Breast epithelium (tissue), 4 donors: ENCODE data around the gene PROS1. TPM values are rescaled to one million over a fixed set of nuclear protein-coding genes. Genes with fewer than 3 reads are reported as not detected.

Source experiments
- DNase-seq, 2 donors: peaks; one replicate each; pipeline ENCODE4 v3.0.0-alpha.2; 2019; ENCODE audit warnings: low spot score in 2 of 2
- H3K27ac ChIP-seq, 2 donors: fragments of 200-600 bp; sonication (generic) in 1 of 2; one replicate each; pipeline ENCODE4 v1.5.1; 2016 to 2019; ENCODE audit warnings: mild to moderate bottlenecking in 1 of 2
- H3K27me3 ChIP-seq, 2 donors: fragments of 200-600 bp; sonication (generic) in 1 of 2; one replicate each; pipeline versions ENCODE4 v1.5.1 to v1.6.0; 2017 to 2019; ENCODE audit warnings: control low read depth in 1 of 2, mild to moderate bottlenecking in 1 of 2
- H3K36me3 ChIP-seq: fragments of 200-600 bp; one replicate; pipeline ENCODE4 v1.5.1; 2019
- H3K4me1 ChIP-seq, 2 donors: fragments of 200-600 bp; sonication (generic); one replicate each; pipeline ENCODE4 v1.5.1; 2016 to 2019; ENCODE audit warnings: control low read depth in 1 of 2
- H3K4me3 ChIP-seq, 3 donors: fragments of 200-600 bp; sonication (generic); 1 replicate in 2 of 3; 2 replicates in 1 of 3; pipeline ENCODE4 v1.5.1; 2016 to 2019; ENCODE audit warnings: mild to moderate bottlenecking in 3 of 3, moderate library complexity in 2 of 3
- H3K9me3 ChIP-seq, 2 donors: fragments of 200-600 bp; sonication (generic) in 1 of 2; one replicate each; pipeline ENCODE4 v1.5.1; 2016 to 2019; ENCODE audit warnings: control low read depth in 1 of 2
- POLR2A ChIP-seq: fragments of 450-650 bp; IDR thresholded peaks from one replicate; pipeline ENCODE4 v1.6.1; 2016; ENCODE audit warnings: antibody characterized with exemption, mild to moderate bottlenecking, moderate library complexity
- POLR2AphosphoS5 ChIP-seq, 3 donors: sonication (generic); formaldehyde crosslinking; IDR thresholded peaks; one replicate each; pipeline ENCODE4 v1.6.1; 2017; ENCODE audit warnings: antibody characterized with exemption in 3 of 3
- intact Hi-C: fragments of 100-400 bp; cut with DNase I; formaldehyde crosslinking; loops from one replicate; pipeline ENCODE4 v1.15.1; 2023; ENCODE audit warnings: low total_unique reads
- total RNA-seq, 3 donors: library from RNA; depleted of rRNA; stranded (reverse); fragments of >200 nt; gene quantifications; one replicate each; pipeline ENCODE4 v1.1.0, GENCODE V29; 2016
- TF ChIP-seq, protein P1 (sequence below), 3 donors: fragments of 450-650 bp; IDR thresholded peaks; one replicate each; pipeline ENCODE4 v1.5.1; 2016 to 2017; ENCODE audit warnings: antibody characterized with exemption in 3 of 3, mild to moderate bottlenecking in 3 of 3, moderate library complexity in 3 of 3

The PROS1 gene
- total RNA-seq, 3 donors from 2014 or later, result 65.4 to 74.4 (median 65.7) TPM

DNA sequence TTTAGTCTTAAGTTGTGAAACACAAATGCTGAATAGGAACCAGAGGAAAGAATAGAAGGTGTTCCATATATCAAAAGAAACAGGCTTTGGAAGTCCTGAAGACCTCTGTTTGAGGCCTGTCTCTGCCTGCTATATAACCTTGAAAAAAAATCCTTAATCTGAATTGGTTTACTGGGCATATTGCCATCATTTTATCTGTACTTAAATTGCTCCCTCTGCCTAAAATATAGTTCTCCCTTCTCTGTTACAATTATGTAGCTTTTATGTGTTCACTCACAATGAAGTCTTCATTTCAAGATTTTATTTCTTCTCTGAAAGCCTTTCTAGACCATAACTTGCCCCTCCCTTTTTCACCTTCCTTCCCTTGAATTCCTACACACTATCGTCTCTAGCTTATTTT, 27.5 kb upstream of the PROS1 start:
- H3K9me3 ChIP-seq, result no peaks in the 10 kb centered on the region
- H3K27ac ChIP-seq, result no peak overlapping the region

DNA sequence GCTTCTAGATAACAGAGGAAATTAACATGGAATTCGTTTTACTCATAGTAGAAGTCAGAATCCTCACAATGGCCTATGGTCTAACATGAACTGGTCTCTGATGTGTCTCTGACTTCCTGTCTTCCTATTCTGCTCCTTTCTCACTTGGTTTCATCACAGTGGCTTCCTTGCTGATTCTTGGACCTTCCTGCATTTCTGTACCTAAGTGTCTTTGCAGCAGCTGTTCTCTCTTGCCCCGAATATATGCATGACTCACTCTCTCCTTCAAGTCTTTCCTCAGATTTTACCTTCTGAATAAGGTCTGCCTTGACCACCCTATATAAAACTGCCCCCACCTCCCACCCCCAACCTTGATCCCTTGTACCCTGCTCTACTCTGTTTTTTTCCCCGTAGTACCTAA, 20.4 kb upstream of the PROS1 start:
- Histone ChIP-seq H3K4me3 (no peak overlapping the region), H3K27ac (no peak overlapping the region), H3K9me3 (no peaks in the 10 kb centered on the region), H3K4me1 (no peaks in the 10 kb centered on the region), H3K27me3 (no peaks in the 10 kb centered on the region), H3K36me3 (no peaks in the 10 kb centered on the region)
- intact Hi-C loops, result no loop called here
- TF ChIP-seq POLR2A, result no peak
- TF ChIP-seq POLR2AphosphoS5 (IDR thresholded peaks at IDR 0.05), result no peak
- TF ChIP-seq, protein P1, sequence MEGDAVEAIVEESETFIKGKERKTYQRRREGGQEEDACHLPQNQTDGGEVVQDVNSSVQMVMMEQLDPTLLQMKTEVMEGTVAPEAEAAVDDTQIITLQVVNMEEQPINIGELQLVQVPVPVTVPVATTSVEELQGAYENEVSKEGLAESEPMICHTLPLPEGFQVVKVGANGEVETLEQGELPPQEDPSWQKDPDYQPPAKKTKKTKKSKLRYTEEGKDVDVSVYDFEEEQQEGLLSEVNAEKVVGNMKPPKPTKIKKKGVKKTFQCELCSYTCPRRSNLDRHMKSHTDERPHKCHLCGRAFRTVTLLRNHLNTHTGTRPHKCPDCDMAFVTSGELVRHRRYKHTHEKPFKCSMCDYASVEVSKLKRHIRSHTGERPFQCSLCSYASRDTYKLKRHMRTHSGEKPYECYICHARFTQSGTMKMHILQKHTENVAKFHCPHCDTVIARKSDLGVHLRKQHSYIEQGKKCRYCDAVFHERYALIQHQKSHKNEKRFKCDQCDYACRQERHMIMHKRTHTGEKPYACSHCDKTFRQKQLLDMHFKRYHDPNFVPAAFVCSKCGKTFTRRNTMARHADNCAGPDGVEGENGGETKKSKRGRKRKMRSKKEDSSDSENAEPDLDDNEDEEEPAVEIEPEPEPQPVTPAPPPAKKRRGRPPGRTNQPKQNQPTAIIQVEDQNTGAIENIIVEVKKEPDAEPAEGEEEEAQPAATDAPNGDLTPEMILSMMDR (IDR thresholded peaks at IDR 0.05), result no peak
- no peak for DNase-seq

More for the DNA sequence above, 27.5 kb upstream of the PROS1 start:
- Histone ChIP-seq H3K4me1 (no peaks in the 10 kb centered on the region), H3K27me3 (no peaks in the 10 kb centered on the region), H3K4me3 (no peak overlapping the region), H3K36me3 (no peaks in the 10 kb centered on the region)
- no peak for DNase-seq
- TF ChIP-seq POLR2A, result no peak
- TF ChIP-seq POLR2AphosphoS5 (IDR thresholded peaks at IDR 0.05), result no peak
- TF ChIP-seq, protein P1 (IDR thresholded peaks at IDR 0.05), result no peak
- intact Hi-C loops, result no loop called here

DNA sequence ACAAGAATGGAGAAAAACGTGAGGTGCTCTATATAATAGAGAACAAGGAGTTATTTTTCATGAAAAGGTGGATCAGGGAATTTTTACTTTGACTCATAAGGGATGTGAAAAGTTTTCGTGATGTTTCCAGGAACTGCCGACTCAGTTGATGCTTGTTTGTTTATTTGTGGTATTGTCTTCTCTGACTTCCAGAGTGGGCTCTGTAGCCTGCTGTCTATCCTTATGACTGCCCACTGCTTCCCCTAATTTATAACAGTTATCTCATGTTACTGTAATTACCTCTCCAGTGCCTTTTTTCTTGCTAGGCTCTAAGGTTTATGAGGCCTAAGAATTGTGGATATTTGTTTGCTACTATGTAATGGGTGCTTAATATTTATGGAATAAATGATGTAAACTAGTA, 18.5 kb upstream of the PROS1 start:
- no peaks in the 10 kb centered on the region for H3K27me3 ChIP-seq
- H3K9me3 ChIP-seq, result no peaks in the 10 kb centered on the region
- no peaks in the 10 kb centered on the region for H3K36me3 ChIP-seq
- no peak overlapping the region for H3K27ac ChIP-seq
- H3K4me1 ChIP-seq, result no peaks in the 10 kb centered on the region
- DNase-seq, result no peak
- intact Hi-C loops, result no loop called here
- TF ChIP-seq POLR2A (no peak), POLR2AphosphoS5 (IDR thresholded peaks at IDR 0.05) (no peak)
- TF ChIP-seq, protein P1 (IDR thresholded peaks at IDR 0.05), result no peak
- no peak overlapping the region for H3K4me3 ChIP-seq

DNA sequence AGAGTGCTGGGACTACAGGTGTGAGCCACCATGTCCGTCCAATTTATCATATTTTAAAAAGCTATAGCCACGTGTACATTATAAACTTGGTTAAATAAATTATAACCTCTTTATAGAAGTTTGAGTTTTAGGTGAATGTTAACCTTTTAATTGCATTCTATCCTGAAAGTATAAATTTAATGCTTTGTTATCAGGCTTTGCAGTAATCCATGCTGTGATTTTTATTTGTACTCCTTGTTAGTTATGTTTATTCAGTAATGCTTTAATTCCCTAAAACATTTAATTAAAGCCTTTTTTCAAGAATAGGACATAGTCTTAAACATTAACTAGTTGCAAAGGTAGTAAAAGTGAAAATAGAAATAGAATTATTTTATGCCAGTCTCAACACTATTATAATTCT, 17.9 kb upstream of the PROS1 start:
- Histone ChIP-seq H3K27me3 (no peaks in the 10 kb centered on the region), H3K4me1 (no peaks in the 10 kb centered on the region), H3K36me3 (no peaks in the 10 kb centered on the region), H3K9me3 (no peaks in the 10 kb centered on the region), H3K27ac (no peak overlapping the region), H3K4me3 (no peak overlapping the region)
- TF ChIP-seq POLR2AphosphoS5 (IDR thresholded peaks at IDR 0.05) (no peak), POLR2A (no peak)
- TF ChIP-seq, protein P1 (IDR thresholded peaks at IDR 0.05), result no peak
- intact Hi-C loops, result no loop called here
- no peak for DNase-seq

DNA sequence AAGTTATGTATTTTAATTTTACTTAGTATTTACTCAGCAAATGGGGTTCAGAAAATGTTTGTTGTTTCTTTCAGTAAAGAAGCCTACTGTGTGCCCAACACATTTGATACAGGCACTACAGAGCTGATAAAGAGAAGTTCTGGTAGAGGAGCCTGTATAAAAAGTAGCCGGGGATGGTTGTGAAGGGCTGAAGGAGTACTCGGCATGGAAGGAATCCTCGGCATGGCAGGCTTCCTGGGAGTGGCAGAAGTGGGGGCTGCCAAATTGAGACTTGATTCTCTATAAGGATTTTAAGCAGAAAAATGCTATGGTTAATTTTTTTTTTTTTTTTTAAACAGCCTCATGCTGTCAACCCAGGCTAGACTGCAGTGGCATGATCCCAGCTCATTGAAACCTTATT, 15.5 kb upstream of the PROS1 start:
- Histone ChIP-seq H3K4me3 (no peak overlapping the region), H3K27ac (no peak overlapping the region), H3K4me1 (no peaks in the 10 kb centered on the region), H3K36me3 (no peaks in the 10 kb centered on the region), H3K9me3 (no peaks in the 10 kb centered on the region), H3K27me3 (no peaks in the 10 kb centered on the region)
- no peak for TF ChIP-seq POLR2A
- TF ChIP-seq, protein P1 (IDR thresholded peaks at IDR 0.05), result no peak
- TF ChIP-seq POLR2AphosphoS5 (IDR thresholded peaks at IDR 0.05), result no peak
- intact Hi-C loops, result no loop called here
- DNase-seq, result no peak
